BJ (cell line): ENCODE data around the gene IDS. TPM values are rescaled to one million over a fixed set of nuclear protein-coding genes. Genes with fewer than 3 reads are reported as not detected.

Experiments
- CTCF ChIA-PET: fragments of 350-600 bp; formaldehyde crosslinking; extraction: SDS; loops from one replicate; lab custom pipeline; 2021; ENCODE audit warnings: antibody characterized with exemption, inconsistent platforms; lab: Yijun Ruan, JAX
- POLR2A ChIA-PET: fragments of 300-600 bp; sonication (Branson Sonifier 250); formaldehyde crosslinking; extraction: SDS; loops from one replicate; lab custom pipeline; 2021; ENCODE audit warnings: antibody characterized with exemption; lab: Charles Lee
- DNase-seq: peaks from one replicate; pipeline ENCODE4 v3.0.0-alpha.2; 2011; ENCODE audit warnings: low read depth
- H3K27me3 ChIP-seq: 2 replicates; pipeline ENCODE4 v1.6.0; 2011; ENCODE audit warnings: low read length; ENCODE audit not compliant: control insufficient read depth, insufficient read depth
- H3K36me3 ChIP-seq: 2 replicates; pipeline ENCODE4 v1.5.1; 2011; ENCODE audit warnings: low read length; ENCODE audit not compliant: control insufficient read depth, insufficient read depth
- H3K4me3 ChIP-seq: 2 replicates; pipeline ENCODE4 v1.5.1; 2011; ENCODE audit warnings: low read depth, mild to moderate bottlenecking, control low read depth, low read length
- polyA plus RNA-seq: library from polyadenylated mRNA; depleted of rRNA; stranded (reverse); fragments of >200 nt; gene quantifications from 2 replicates; pipeline ENCODE4 v1.2.3, GENCODE V29; 2011
- TF ChIP-seq, protein P1 (sequence below): IDR thresholded peaks from 2 replicates; pipeline ENCODE4 v1.5.1; 2011; ENCODE audit warnings: low read depth, mild to moderate bottlenecking, control low read depth, inconsistent platforms, low read length, moderate library complexity; ENCODE audit not compliant: insufficient read depth

IDS gene
- polyA plus RNA-seq, 1 experiment = 108 TPM

DNA sequence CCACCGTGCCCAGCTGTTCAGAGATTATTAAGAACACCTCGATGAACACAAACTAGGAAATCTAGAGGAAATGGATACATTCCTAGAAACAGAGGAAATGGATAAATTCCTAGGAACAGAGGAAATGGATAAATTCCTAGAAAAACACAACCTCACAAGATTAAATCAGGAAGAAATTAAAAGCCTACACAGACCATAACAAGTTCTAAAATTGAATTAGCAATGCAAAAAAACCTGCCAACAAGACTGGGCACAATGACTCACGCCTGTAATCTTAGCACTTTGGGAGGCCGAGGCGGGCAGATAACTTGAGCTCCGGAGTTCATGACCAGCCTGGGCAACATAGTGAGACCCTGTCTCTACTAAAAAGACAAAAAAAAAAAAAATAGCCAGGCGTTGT lies 13.1 kb upstream of the IDS start:
- no peak for DNase-seq
- Histone ChIP-seq H3K36me3 (no peaks in the 10 kb centered on the region), H3K27me3 (peaks cover 3% of the 10 kb centered on the region; the same call in 1 of the 2 replicates), H3K4me3 (no peak overlapping the region)
- ChIA-PET POLR2A (no interaction called here), CTCF (interaction anchor here (1.1 kb wide), 1 partner anchor 11 kb away, joined by 3 read pairs; no protein-coding TSS in a partner anchor)
- TF ChIP-seq, protein P1, sequence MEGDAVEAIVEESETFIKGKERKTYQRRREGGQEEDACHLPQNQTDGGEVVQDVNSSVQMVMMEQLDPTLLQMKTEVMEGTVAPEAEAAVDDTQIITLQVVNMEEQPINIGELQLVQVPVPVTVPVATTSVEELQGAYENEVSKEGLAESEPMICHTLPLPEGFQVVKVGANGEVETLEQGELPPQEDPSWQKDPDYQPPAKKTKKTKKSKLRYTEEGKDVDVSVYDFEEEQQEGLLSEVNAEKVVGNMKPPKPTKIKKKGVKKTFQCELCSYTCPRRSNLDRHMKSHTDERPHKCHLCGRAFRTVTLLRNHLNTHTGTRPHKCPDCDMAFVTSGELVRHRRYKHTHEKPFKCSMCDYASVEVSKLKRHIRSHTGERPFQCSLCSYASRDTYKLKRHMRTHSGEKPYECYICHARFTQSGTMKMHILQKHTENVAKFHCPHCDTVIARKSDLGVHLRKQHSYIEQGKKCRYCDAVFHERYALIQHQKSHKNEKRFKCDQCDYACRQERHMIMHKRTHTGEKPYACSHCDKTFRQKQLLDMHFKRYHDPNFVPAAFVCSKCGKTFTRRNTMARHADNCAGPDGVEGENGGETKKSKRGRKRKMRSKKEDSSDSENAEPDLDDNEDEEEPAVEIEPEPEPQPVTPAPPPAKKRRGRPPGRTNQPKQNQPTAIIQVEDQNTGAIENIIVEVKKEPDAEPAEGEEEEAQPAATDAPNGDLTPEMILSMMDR = no peak

DNA sequence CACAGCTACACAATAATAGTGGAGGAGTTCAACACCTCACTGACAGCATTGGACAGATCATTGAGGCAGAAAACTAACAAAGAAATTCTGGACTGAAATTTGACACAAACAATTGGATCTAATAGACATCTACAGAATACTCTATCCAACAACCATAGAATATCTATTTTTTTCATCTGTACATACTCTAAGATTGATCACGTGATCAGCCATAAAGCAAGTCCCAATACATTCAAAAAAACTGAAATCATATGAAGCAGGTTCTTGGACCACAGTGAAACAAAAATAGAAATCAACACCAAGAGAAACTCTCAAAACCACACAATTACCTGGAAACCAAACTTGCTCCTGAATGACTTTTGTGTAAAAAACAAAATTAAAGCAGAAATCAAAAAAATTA lies 12.2 kb upstream of the IDS start:
- no peak overlapping the region for H3K4me3 ChIP-seq
- ChIA-PET CTCF (no interaction called here), POLR2A (no interaction called here)

DNA sequence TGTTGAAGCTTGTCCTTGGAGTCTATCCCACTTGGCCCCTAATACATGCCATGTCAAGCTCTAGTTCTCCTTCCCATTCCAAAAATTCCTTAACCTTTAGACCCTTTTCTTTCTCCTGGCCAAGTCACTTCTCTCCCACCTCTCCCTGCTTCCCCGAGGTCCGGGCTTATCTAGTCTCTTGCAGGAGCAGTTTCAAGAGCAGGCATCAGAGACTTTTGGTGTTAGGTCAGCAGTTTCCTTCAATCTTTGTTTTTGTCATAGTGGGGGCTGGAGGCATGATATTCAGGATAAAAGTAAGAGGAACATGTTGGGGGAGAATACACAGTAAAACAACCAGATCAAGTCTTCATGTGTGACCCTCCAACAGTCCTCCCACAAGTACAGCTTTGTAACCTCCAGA lies 11.5 kb upstream of the IDS start:
- Histone ChIP-seq H3K4me3 (no peak overlapping the region), H3K27me3 (no peaks in the 10 kb centered on the region), H3K36me3 (no peaks in the 10 kb centered on the region)
- ChIA-PET CTCF (no interaction called here), POLR2A (no interaction called here)
- TF ChIP-seq, protein P1 = no peak
- no peak for DNase-seq

More for the DNA sequence above, 12.2 kb upstream of the IDS start:
- Histone ChIP-seq H3K27me3 (peaks cover 3% of the 10 kb centered on the region; the same call in 1 of the 2 replicates), H3K36me3 (no peaks in the 10 kb centered on the region)
- no peak for DNase-seq
- TF ChIP-seq, protein P1 = no peak

DNA sequence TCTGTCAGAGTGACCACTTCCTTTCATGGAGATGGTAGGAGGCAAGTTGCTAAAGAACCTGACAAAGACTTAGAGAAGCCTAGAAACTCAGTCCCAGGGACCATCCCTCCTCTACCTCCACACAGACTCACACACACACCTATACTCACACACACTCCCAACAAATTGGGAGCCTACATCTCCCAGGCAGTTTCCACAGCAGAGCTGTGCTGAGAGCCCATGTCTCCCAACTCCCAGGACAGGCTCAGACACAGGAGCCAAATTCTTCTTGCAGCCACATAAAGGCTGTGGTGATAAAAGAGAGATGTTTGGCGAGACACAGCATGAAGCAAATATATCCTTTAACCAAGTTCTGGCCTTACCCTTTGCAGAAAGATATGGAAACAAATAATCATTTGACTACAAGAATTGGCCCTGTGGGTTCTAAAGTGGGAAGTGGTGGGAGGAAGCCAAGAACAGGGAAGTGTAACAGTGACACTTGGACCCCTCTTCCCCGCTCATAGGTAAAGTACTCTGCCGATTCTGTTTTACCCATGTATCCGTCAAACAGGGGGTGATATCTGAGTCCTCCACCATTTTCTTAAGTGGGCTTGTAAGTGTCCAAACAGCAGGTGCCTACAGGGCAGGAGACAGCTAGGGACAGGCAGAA lies 11.0 kb upstream of the IDS start:
- ChIA-PET CTCF (no interaction called here), POLR2A (no interaction called here)
- Histone ChIP-seq H3K36me3 (no peaks in the 10 kb centered on the region), H3K4me3 (no peak overlapping the region), H3K27me3 (no peaks in the 10 kb centered on the region)
- DNase-seq = no peak
- TF ChIP-seq, protein P1 = no peak

DNA sequence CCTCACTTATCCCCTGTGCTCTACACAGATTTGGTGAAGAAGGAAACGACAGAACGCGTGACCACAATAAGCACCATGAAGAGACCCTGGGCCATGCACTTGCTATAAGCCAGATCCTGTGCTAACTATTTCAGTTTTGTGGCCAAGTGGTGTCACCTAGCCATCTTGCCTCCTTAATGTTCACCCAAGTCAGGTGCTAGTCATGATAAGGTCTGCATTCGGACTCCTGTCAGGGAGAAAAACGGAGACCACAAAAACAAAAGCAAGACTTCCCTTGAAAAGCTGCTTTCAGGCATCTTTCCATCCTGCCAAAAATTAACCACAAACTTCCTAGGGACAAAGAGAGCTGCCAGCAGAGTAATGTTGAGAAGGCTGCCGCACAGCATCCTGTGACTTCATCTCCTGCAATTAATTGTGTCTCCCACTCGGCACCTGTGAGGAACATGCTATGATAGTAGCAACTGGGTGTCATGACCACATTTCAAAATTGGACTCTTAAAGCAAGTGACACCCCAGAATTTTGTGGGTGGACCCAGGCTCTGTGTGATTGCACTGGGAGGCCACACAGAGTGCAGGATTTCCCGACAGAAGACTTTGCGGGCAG lies 8.8 kb upstream of the IDS start:
- ChIA-PET CTCF (no interaction called here), POLR2A (no interaction called here)
- H3K27me3 ChIP-seq = no peaks in the 10 kb centered on the region
- no peaks in the 10 kb centered on the region for H3K36me3 ChIP-seq
- TF ChIP-seq, protein P1 = no peak
- H3K4me3 ChIP-seq = no peak overlapping the region
- no peak for DNase-seq
